Measurements from ENCODE around the gene HAND2. TPM values are rescaled to one million over a fixed set of nuclear protein-coding genes. Genes with fewer than 3 reads are reported as not detected.
A peak's percentile ranks its signal among the peaks of the same experiment; 100 is the strongest.

Gene HAND2
- total and polyA plus RNA-seq, 2 of the 8 experiments (the other 6 are each of a cell fraction or from before 2014, with no cell fraction given), result 0.05 TPM; not detected in 1

DNA sequence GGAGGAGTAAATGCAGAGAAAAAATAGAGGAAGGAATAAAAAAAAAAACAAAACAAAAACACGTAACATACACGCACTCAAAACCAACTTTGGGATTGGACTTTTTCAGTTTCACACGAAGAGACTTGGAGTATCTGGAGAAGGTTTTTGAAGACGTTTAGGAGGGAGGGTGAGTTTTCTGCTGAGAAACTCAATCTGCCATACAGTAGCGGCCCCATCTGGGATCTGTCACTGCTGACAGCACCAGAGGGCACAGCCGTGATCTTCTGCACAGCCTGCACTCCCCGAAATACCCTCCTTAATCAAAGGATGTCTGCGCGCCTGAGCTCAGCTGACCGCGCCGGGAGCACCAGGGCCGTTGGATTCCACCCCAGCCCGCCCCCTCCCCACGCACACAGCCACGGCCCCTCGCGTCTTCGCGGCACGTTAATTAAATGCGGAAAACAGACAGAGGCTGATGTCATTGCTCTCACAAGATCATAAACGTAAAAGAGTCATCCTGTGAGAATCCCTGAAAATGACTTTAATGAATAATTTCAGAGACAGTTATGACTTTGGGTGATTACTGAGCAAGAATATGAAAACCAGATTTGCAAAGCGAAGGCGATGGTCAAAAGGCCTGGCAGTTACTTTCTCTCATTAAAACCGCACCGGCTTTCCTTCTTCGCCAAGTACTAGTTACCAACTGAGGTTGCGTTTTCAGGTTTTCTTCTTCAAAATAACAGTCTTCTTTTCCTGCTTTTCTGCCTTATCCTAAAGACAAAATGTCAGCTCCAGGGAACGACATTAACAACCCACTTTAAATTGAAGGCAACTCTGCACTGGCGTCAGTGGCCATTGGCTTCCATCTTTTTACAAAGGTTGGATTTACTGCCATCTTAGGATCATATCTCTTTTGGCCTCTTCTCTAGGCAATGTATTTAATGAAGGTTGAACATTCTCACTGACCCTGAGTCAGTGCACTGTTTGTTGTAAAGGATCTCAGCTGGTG is 10.6 kb downstream of the HAND2 start:
- H2BK20ac ChIP-seq (ENCODE audit: low read length), result no peak overlapping the region
- no peak overlapping the region for H3K27ac ChIP-seq (ENCODE audit: low read depth, low read length)
- H3K4me2 ChIP-seq (ENCODE audit: insufficient read depth in 1 of 2, low read depth in 2 of 2, low read length in 2 of 2), result peak overlapping the region; percentile 61 to 72; a peak in 2 of 4 replicates
- CTCF ChIA-PET (ENCODE audit: partially characterized antibody), result interaction anchor here (0.7 to 1.9 kb wide), 4 partner anchors 10 to 25 kb away, joined by 3 to 7 read pairs (median 5); partner anchors contain the start of gene HAND2
- H3K23me2 ChIP-seq (ENCODE audit: low read depth, low read length), result peaks cover 3% of the 10 kb centered on the region; the same call in 1 of the 2 replicates
- WGBS, 2 experiments (ENCODE audit: extremely low coverage in 1 of 2, insufficient coverage in 1 of 2, insufficient read length in 1 of 2, insufficient replicate concordance in 2 of 2, low coverage in 1 of 2, low lambda C conversion rate in 2 of 2, missing lambda C conversion rate in 1 of 2), result 10% methylated on average over 31 of the region's 31 CpGs; no CpG with 5 or more reads in 1 of the 2 experiments
- no peak overlapping the region for H2BK5ac ChIP-seq (ENCODE audit: low read depth, low read length)
- H2BK120ac ChIP-seq (replicated peaks; ENCODE audit: low read depth, low read length), result no peak overlapping the region
- H3K4ac ChIP-seq (replicated peaks; ENCODE audit: insufficient read length, low read depth, low read length), result no peak overlapping the region
- H4K91ac ChIP-seq (replicated peaks; ENCODE audit: insufficient read length, low read length), result no peak overlapping the region
- FAIRE-seq (no peak), DNase-seq (ENCODE audit: low read depth in 1 of 2, low spot score in 2 of 2) (peak in 1 of 2 experiments; percentile 45)
- POLR2A ChIA-PET (ENCODE audit: partially characterized antibody), result interaction anchor here (1.6 kb wide), 1 partner anchor 11 kb away, joined by 4 read pairs; no protein-coding TSS in a partner anchor
- no peak overlapping the region for H3K14ac ChIP-seq (ENCODE audit: insufficient read length)
- no peak overlapping the region for H4K5ac ChIP-seq (ENCODE audit: insufficient read length, low read depth, low read length)
- no peak overlapping the region; the same call in 1 of the 2 replicates for H2AK5ac ChIP-seq (ENCODE audit: low read depth, low read length)
- H2BK15ac ChIP-seq (ENCODE audit: low read length), result no peak overlapping the region
- H3K56ac ChIP-seq (replicated peaks; ENCODE audit: insufficient read length, low read depth, low read length), result no peak overlapping the region
- H3K79me1 ChIP-seq (ENCODE audit: low read depth, low read length), result no peaks in the 10 kb centered on the region
- H3K79me2 ChIP-seq (ENCODE audit: control insufficient read depth in 1 of 2, insufficient read depth in 2 of 2, low read length in 2 of 2), result no peaks in the 10 kb centered on the region
- no peaks in the 10 kb centered on the region; a peak in 1 of 8 replicates for H3K36me3 ChIP-seq (ENCODE audit: control insufficient read depth in 2 of 4, insufficient read depth in 4 of 4, low read length in 3 of 4)
- peak overlapping the region; percentile 22 for H3K23ac ChIP-seq (ENCODE audit: insufficient read length)
- no peaks in the 10 kb centered on the region for H3K9me3 ChIP-seq (ENCODE audit: insufficient read depth in 2 of 2, low read depth in 1 of 2, low read length in 1 of 2)
- H3K4me3 ChIP-seq (ENCODE audit: extremely low read depth in 1 of 4, insufficient read depth in 2 of 4, low read depth in 3 of 4, low read length in 4 of 4), result peak overlapping the region in 1 of 4 experiments; percentile 51; a peak in 2 of 8 replicates
- H4K20me1 ChIP-seq (replicated peaks in 1 of 2; ENCODE audit: control insufficient read depth in 1 of 2, insufficient read depth in 2 of 2, low read length in 2 of 2), result peaks cover 15 to 48% of the 10 kb centered on the region in 2 experiments
- H3K27me3 ChIP-seq (replicated peaks in 1 of 4; ENCODE audit: control insufficient read depth in 3 of 4, extremely low read depth in 1 of 4, insufficient read depth in 3 of 4, low read length in 3 of 4), result peaks cover 99 to 100% (median 100%) of the 10 kb centered on the region in 4 experiments
- no peak overlapping the region for H2BK12ac ChIP-seq (ENCODE audit: low read depth, low read length)
- H3K9ac ChIP-seq (replicated peaks in 1 of 4; ENCODE audit: extremely low read depth in 1 of 4, low read depth in 3 of 4, low read length in 3 of 4), result no peak overlapping the region
- H3K18ac ChIP-seq (ENCODE audit: extremely low read depth, low read length), result no peak overlapping the region
- no peak for TF ChIP-seq HDAC2 (IDR thresholded peaks at IDR 0.05; ENCODE audit: borderline replicate concordance in 1 of 2, low read depth in 2 of 2, low read length in 2 of 2)
- peak; percentile 96 for TF ChIP-seq EZH2 (IDR thresholded peaks at IDR 0.05; ENCODE audit: low read depth, low read length, severe bottlenecking)
- TF ChIP-seq SUZ12 (IDR thresholded peaks at IDR 0.05; ENCODE audit: low read length), result peak; percentile 94
- peak; percentile 92 for TF ChIP-seq CBX8 (IDR thresholded peaks at IDR 0.05; ENCODE audit: borderline replicate concordance, low read depth, low read length)
- peak; percentile 87 for TF ChIP-seq RNF2 (IDR thresholded peaks at IDR 0.05; ENCODE audit: borderline replicate concordance, low read depth, low read length, missing control alignments, poor library complexity, severe bottlenecking)
- peaks cover 8 to 34% (median 26%) of the 10 kb centered on the region in 4 experiments for H3K4me1 ChIP-seq (replicated peaks in 1 of 4; ENCODE audit: control insufficient read depth in 3 of 4, insufficient read depth in 4 of 4, low read length in 3 of 4)
- no peak overlapping the region for H4K8ac ChIP-seq (ENCODE audit: extremely low read depth, insufficient read depth, low read length)
- H2AFZ ChIP-seq (ENCODE audit: low read length), result no peak overlapping the region
